ENCODE data around the gene RPS19BP1.
"Not testable (repeated sequence)": the region's sequence is repeated elsewhere in the genome, so short reads cannot be mapped to it uniquely, and the experiment has no call there.

RPS19BP1 gene

DNA sequence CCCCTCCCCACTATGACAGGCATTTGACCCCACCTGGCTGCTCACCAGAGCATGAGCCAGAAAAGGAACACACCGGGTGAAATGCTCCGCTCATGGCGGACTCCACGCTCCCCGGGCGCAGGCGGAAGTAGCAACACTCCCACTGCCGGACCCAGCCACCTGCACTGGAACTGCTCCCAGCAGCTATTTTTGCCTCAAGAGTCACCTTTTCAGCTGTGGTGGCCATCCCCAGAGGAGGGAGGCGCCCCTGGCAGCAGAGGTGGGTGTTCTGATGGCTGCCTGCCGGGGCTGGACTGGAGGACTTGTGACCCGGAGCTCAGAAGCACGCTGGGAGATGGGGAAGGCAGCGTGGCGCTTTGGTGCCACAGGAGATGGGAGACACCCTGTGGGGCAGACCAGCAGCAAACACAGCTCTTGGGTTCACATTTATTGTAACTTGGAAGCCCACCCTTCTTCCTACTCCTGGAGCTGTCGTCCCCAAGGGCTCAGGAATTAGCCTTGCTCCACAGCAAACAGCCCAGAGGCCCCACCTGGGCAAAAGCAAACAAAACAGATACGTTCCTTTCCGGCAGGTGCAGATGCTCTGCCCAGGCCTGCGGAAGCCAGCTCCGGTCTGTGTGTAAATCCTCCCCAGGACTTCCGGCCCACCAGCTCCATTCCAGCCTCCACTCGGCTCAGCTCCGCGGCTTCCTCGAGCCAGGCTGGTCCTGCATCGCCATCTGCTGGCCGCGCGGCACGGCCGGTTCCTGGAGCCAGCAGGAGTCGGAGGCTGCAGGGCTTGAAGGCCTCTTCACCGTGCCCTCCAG is 3.7 kb downstream of the RPS19BP1 start:
- peak; percentile 85 for DNase-seq (ENCODE audit: low spot score)

GRCh38 chr22:39528080-39528661 is 4.4 kb downstream of the RPS19BP1 start:
- DNase-seq (ENCODE audit: low spot score): no peak

- DNase-seq (ENCODE audit: low spot score): no peak
These were observed 5.0 kb downstream of the RPS19BP1 start for GRCh38 chr22:39527481-39527961.

DNA sequence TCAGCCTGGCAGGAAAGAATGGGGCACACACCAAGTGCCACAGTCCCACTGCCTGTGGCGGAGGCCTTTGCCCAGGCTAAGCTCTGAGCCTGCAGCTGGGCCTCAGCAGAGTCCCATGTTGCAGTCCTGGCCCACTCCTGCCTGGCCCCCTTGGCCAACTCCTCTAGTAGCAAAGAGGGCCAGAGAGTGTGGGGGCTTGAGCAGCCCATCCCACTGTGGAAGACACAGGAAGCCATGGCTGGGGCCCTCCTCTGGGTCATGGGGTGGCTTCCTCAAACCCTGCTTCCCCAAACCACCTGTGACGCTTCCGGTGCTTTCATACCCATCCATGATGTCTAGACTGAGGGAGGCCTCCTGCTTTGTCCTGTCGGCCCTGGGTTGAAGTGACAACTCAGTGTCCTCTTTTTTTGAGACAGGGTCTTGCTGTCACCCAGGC is 5.8 kb downstream of the RPS19BP1 start:
- DNase-seq (ENCODE audit: low spot score): no peak

DNA sequence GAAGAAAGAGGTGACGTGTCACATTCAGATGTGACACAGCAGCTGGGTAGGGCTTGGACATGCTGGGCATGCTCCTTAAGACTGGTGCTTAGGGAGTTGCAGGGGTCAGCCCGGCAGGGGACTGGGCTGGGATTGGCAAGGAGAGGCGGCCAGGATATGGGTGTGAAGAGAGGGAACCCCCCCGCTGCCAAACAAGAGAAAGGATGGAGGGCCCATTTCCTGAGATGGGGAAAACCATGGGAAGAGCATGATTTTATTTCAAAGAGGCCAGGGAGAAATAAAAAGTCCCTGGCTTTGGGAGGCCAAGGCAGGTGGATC is 6.9 kb downstream of the RPS19BP1 start:
- DNase-seq (ENCODE audit: low spot score): no peak

- DNase-seq (ENCODE audit: low spot score): no peak
These were observed 7.5 kb downstream of the RPS19BP1 start for GRCh38 chr22:39524753-39525657.

GRCh38 chr22:39524089-39524752 is 8.3 kb downstream of the RPS19BP1 start:
- DNase-seq (ENCODE audit: low spot score): no peak

DNA sequence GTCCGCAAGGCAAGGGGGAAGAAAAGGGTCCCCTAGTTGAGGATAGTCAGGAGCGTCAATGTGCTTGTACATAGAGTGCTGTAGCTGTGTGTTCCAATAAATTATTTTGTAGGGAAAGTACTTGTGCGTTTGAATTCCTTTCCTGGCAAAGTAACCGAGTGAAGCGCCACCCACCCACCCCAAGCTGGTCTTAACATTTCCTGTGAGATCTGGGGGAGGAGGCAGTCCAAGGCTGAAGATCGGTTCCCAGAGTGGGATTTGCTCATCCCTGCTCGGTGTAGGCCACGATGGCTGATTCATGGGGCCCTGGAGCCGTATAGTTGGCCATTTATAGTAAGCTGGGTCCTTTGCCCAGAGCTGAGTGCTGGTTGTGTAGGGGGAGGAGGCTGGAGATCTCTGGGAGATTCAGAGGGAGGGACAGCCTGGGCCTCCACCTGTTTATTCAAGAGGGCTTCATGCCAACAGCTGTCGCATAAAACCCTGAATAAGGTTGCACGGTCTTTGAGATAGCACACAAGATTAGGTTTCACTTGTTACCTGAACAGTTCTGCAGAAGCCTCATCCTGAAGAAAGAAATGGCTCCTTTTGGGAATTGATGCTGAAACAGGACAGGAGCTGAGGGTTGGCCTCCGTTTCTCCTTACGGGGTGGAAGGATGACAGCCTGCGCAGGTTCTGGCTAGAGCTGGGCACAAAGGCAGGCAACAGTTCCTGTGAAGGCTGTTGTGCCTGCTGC is 9.8 kb downstream of the RPS19BP1 start:
- DNase-seq (ENCODE audit: low spot score): no peak

GRCh38 chr22:39522091-39522490 is 10.5 kb downstream of the RPS19BP1 start:
- not testable (repeated sequence) for DNase-seq (ENCODE audit: low spot score)

GRCh38 chr22:39521106-39521885 is 11.3 kb downstream of the RPS19BP1 start:
- not testable (repeated sequence) for DNase-seq (ENCODE audit: low spot score)

DNA sequence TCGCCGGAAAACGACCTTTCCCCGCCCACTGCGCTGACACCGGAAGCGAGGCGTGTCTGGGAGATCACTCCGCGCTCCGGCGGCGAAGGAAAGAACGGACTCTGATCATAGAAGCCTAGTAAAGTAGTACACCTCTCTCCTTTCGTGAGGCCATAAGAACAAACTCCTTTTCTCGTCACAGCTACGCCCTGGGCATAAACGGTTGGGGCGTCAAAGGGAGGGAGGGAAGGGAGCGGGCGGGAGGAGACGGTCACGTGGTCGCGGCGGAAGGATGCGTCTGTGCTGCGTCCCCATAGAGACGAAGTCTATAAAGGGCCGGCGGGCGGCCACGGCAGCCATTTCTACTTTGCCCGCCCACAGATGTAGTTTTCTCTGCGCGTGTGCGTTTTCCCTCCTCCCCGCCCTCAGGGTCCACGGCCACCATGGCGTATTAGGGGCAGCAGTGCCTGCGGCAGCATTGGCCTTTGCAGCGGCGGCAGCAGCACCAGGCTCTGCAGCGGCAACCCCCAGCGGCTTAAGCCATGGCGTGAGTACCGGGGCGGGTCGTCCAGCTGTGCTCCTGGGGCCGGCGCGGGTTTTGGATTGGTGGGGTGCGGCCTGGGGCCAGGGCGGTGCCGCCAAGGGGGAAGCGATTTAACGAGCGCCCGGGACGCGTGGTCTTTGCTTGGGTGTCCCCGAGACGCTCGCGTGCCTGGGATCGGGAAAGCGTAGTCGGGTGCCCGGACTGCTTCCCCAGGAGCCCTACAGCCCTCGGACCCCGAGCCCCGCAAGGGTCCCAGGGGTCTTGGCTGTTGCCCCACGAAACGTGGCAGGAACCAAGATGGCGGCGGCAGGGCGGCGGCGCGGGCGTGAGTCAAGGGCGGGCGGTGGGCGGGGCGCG is 12.1 kb downstream of the RPS19BP1 start, which contains the start of gene ATF4:
ATF4 (plus strand) TSS at position 337 of the 880 bp plus-strand sequence. CDS start 884 bp downstream, outside the sequence.
- DNase-seq (ENCODE audit: low spot score): peak; percentile 72

DNA sequence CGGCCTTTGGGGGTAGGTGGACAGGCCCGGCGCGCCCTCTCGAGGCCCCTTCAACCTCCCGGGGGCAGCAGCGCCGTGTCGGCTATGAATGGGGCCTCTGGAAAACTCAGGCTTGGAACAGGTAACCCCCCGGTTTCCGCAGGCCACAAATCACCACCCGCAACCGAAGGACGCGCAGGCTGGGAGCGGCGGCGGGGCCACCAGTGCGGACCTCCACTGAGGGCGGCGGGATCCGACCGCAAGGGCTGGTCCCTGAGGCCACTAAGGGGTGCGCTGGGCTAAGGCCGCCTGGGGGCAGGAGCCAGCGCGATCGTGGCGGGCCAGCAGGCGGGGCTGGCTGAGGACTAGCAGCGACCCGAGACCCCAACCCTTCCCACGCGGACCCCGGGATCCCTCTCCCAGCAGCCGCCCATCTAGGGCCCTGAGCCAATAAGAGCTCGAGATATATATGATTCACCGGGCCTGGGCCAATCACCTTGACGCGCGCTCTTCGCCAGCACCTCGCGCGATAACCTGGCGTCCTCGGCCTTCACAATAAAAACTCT is 12.8 kb downstream of the RPS19BP1 start:
- peak; percentile 97 for DNase-seq (ENCODE audit: low spot score)

- peak; percentile 67 for DNase-seq (ENCODE audit: low spot score)
These were observed 13.4 kb downstream of the RPS19BP1 start for GRCh38 chr22:39518996-39519680.

DNA sequence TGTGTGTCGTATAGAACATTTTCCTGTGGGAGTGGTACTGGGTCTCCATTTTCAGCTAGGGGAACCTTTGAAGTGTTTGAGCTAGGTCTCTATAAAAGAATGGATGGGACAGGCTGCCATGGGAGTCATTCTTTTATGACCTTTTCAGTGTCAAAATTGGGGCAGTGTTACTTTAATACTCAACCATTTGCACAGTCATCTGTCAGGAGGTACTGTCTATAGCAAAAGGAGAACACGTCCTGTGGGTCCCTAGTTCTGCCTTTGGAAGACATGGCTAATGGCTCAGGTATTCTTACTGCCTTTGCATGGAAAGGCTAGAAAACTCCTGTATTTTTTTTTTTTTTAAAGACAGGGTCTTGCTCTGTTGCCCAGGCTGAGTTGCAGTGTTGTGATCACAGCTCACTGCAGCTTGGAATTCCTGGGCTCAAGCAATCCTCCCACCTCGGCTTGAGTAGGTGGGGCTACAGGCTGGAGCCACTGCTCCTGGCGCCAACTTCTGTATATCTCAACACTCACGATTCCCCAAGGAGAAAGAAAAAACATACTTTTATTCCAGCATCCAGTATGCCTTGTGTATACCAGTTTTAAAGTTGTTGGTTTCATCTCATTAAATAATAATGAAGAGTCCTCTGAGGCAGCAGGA is 14.3 kb downstream of the RPS19BP1 start:
- no peak for DNase-seq (ENCODE audit: low spot score)

- DNase-seq (ENCODE audit: low spot score): no peak
These were observed 15.1 kb downstream of the RPS19BP1 start for GRCh38 chr22:39517470-39517869.

- no peak for DNase-seq (ENCODE audit: low spot score)
These were observed 17.1 kb downstream of the RPS19BP1 start for GRCh38 chr22:39515266-39516050.

DNA sequence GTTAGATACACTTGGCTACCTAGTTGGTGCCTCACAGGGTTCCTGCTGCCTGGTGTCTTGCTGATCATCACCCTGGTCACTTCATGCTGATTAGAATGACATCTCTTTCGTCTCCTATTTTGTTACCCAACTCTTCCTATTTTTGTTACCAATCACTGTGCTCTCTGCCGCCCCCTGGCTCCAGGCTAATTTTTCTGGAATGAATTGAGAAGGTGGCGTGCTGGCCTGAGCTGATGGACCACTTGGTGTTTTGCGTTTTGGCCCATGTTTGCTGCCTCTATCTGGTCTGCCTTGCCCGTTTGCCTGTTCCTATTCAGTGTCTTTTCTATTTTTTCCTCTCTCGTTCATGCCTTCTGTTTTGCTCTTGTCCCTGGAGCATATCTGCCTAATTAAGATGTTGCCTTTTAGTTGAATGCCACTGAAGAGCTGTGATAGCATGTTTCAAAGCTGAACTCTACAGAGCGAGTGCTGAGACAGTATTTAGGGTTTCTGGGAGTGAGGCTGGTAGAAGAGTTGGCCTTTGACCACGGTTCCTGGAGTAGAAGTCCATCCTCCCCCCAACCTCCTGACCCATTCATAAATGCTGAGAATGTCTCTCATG is 18.1 kb downstream of the RPS19BP1 start:
- DNase-seq (ENCODE audit: low spot score): no peak
